Activated CD4-positive, alpha-beta T cell treated with anti-CD3 and anti-CD28 coated beads, Interleukin-2, amount 50 U/mL, for 24 hours (primary cell): Measurements from ENCODE around the gene PRKN.

Experiments
- DNase-seq, 2 donors: peaks; one replicate each; pipeline ENCODE4 v3.0.0-alpha.2; 2020; ENCODE audit warnings: low read depth in 1 of 2, low spot score in 1 of 2

PRKN gene

GRCh38 chr6:161436106-161436876 is 1291.3 kb downstream of the PRKN start:
- DNase-seq: no peak

- no peak for DNase-seq
These were observed 1291.9 kb downstream of the PRKN start for GRCh38 chr6:161435748-161436070.

GRCh38 chr6:161434921-161435747 is 1292.4 kb downstream of the PRKN start:
- DNase-seq: no peak

GRCh38 chr6:161434350-161434749 is 1293.2 kb downstream of the PRKN start:
- DNase-seq: no peak

GRCh38 chr6:161432546-161432945 is 1295.0 kb downstream of the PRKN start:
- no peak for DNase-seq

- DNase-seq: no peak
These were observed 1297.6 kb downstream of the PRKN start for GRCh38 chr6:161429921-161430490.

- no peak for DNase-seq
These were observed 1303.1 kb downstream of the PRKN start for GRCh38 chr6:161424421-161424820.

GRCh38 chr6:161422710-161423680 is 1304.6 kb downstream of the PRKN start:
- DNase-seq: no peak

- peak in 1 of 2 donors; percentile 30 for DNase-seq
These were observed 1309.1 kb downstream of the PRKN start for GRCh38 chr6:161418463-161418945.

- DNase-seq: no peak
These were observed 1309.7 kb downstream of the PRKN start for GRCh38 chr6:161417717-161418462.

GRCh38 chr6:161415302-161415855 is 1312.2 kb downstream of the PRKN start:
- no peak for DNase-seq

- no peak for DNase-seq
These were observed 1312.9 kb downstream of the PRKN start for GRCh38 chr6:161414707-161415106.

GRCh38 chr6:161414180-161414579 is 1313.4 kb downstream of the PRKN start:
- no peak for DNase-seq

GRCh38 chr6:161413355-161413771 is 1314.2 kb downstream of the PRKN start:
- DNase-seq: no peak

GRCh38 chr6:161412795-161413194 is 1314.8 kb downstream of the PRKN start:
- no peak for DNase-seq

- DNase-seq: no peak
These were observed 1316.2 kb downstream of the PRKN start for GRCh38 chr6:161411265-161411944.

- DNase-seq: no peak
These were observed 1316.8 kb downstream of the PRKN start for GRCh38 chr6:161410736-161411135.

GRCh38 chr6:161410076-161410475 is 1317.5 kb downstream of the PRKN start:
- DNase-seq: no peak

GRCh38 chr6:161409353-161409752 is 1318.2 kb downstream of the PRKN start:
- no peak for DNase-seq
